ENCODE measurements around the gene ZNF507.

Gene ZNF507

DNA sequence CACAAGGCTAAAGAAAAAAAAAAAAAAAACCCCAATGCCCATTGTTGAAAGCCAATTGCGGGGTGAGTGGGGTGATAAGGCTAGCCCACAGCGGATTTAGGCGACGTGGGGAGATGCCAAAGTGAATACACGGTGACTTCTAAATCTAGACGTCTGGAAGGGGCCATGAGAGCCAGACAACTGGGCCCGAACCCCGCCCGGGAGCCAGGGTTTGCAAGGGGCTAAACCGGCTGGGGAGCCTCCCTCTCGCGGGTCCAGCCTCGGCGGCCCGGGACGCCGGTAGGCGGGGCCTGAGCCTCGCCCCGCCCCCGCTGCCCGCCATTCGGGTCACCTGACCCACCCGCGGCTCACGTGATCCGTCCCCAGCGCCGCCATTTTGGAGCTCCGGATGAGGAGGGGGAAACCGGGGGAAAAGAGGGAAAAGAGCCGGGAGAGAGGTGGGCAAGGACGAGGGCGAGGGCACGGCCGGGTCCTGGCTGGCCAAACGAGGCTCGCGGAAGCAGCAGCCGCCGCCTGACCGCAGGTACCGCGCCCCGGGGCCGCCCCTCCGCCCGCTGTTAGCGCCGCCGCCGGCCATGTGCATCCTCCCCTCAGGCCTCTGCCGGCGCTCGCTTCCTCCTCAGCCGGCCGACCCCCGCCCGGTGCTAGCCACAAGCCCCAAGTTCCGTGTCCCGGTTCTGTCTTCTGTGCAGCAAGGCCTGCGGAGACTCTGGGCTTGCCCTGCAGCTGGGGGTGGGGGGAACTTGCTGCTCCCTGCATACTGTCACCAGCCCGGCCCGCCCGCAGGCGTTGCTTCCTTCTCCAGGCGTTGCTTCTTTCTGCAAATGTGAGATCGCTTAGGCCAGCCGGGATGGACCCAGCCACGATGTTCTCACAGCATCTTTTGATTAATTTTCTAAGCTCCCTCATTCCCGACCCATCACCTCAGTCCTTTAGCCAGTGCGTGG is at the start of gene ZNF507:
ZNF507 (plus strand) TSS at position 350 of the 947 bp plus-strand sequence. CDS start 7,221 bp downstream, outside the sequence.
- peak; percentile 68 for DNase-seq (ENCODE audit: low read depth)

DNA sequence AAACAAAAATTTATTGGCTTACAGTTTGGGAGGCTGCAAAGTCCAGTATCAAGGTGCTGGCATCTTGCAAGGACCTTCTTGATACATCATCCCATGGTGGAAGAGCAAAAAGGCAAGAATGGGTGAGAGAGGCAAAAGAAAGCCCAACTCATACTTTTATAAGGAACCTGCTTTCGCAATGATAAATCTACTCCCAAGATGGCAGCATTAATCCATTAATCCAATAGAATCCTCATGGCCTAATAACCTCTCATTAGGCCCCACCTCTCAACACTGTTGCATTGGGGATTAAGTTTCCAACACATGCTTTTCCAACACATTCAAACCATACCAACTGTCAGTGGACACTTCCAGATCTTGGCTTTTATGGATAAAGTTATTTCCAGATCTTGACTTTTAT is 48.7 kb upstream of the ZNF507 start:
- DNase-seq (ENCODE audit: low read depth), result no peak

DNA sequence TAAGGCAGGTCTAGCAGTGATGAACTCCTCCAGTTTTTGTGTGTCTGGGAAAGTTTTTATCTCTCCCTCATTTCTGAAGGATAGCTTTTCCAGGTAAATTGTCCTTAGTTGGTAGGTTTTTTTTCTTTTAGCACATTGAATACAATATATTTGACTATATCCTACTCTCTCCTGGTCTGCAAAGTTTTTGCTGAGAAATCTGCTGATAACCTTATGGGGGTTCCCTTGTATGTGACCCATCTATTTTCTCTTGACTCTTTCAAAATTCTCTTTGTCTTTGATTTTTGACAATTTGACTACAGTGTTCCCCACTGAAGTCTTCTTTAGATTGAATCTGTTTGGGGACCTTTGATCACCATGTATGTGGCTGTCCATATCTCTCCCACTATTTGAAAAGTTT is 42.6 kb upstream of the ZNF507 start:
- DNase-seq (ENCODE audit: low read depth), result no peak

DNA sequence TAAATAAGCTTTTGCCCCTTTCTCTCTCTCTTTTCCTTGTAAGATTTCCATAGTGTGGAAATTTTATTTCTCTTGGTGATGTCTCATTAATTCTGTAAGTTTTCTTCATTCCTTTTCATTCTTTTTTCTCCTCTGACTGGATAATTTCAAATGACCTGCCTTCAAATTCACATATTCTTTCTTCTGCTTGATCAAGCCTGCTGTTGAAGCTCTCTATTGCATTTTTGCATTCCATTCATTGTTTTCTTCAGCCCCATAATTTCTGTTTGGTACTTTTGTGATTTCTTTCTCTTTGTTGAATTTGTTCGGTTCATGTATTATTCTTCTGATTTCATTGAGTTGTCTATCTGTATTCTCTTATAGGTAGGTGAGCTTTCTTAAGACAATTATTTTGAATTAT is 42.2 kb upstream of the ZNF507 start:
- no peak for DNase-seq (ENCODE audit: low read depth)

DNA sequence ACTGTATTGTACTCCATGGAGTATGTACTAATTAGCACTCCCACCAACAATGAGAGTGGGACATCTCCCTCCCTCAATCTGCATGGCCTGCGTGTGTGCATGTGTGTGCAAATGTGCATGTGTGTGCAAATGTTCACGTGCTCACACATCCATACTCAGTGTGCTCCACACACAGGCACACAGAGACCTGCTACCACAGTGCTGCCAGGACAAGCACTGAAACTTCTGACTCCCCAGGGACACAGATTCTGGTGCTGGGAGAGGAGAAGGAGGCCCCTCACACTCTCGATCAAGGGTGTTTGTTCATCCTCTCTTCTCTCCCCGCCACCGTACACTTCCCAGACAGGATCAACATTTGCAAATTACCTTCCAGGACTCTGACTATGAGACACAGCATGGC is 37.8 kb upstream of the ZNF507 start:
- DNase-seq (ENCODE audit: low read depth), result no peak

DNA sequence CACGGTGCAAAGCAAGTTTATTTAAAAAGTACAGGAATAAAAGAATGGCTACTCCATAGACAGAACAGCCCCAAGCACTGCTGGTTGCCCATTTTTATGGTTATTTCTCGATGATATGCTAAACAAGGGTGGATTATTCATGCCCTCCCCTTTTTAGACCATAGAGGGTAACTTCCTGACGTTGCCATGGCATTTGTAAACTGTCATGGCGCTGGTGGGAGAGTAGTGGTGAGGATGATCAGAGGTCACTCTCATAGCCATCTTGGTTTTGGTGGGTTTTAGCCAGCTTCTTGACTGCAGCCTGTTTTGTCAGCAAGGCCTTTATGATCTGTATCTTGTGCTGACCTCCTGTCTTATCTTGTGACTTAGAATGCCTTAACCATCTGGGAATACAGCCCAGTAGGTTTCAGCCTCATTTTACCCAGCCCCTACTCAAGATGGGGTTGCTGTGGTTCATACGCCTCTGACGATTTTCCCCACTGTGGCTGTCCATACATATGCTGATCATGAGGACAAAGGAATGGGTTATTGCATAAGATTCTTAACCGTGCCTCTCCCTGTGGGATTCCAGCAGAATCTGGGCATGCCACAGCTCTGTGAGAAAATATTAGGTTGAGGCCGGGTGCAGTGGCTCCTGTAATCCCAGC is 36.9 kb upstream of the ZNF507 start:
- no peak for DNase-seq (ENCODE audit: low read depth)

DNA sequence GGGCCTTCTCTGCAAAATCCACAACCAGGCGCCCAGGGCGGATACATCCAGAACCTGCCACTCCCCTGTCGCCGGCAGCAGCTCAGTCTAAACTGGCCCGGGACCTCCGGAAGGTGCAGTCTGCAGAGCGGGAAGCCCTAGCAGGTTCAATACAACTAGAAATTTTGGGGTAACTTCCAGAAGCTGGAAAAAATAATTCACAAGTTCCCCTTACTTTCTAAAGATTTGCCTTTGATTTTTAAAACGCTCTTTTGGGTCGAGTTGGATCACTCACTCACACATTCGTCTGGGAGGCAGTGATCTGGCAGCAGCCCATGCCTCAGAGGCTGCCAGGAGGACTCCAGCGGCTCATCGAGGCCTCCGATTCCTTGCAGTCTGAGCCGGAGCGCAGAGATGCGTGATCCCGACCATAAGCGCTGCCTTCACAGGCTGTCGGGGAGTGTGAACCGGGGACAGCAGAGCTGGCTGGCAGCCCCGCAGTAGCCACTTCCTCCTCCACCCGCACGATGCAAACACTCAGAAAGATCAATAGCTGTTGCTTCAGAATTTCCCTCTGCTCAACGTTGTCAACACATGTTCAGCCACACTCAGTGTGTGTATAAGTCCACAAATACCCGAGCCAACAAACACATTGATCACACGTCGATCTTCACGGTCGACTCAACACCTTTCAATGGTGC is 35.6 kb upstream of the ZNF507 start:
- DNase-seq (ENCODE audit: low read depth), result no peak

DNA sequence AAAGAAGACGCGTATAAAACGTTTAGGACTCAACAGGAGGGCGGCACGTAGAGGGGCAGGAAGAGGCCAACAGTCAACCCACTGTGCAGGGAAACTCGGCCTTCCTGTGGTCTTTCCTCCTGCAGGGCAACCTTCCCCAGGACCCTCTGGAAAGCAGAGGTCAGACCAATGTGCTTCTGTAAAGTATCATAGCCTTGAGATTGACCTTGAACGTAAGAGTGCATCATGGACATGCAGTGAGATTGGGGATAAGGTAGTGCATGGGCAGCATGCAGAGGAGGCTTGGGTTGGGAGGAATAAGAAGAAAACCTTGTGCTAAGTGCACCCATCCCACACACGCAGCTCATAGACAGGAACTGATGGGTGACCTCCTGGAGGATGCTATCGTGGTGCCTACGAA is 34.0 kb upstream of the ZNF507 start:
- DNase-seq (ENCODE audit: low read depth), result no peak

DNA sequence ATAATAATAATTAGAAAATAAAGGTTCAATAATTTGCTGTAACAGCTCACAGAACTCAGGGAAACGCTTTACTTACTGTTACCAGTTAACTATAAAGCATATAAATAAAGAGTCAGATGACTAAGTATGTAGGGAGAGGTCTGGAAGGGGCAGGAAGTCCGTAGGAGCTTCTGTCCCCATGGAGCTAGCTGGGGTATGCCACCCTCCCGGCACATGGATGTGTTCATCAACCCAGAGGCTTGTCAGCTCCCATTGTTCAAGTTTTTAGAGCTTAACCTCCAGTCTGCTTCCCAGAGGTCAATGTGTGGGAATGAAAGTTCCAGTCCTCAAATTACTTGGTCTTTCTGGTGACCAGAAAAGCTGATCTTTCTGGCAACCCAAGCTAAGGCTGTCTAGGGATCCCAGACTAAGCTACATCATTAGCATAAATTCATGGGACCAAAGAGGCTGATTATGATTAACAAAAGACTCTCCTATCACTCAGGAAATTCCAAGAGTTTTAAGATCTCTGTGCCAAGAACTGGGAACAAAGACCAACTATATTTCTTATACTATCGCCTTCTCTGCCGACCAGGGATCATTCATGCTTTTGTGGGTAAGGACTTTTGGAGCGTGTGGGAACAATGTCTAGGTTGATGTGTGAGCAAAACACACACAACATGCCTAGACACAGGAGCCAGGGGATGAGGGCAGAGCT is 31.7 kb upstream of the ZNF507 start:
- no peak for DNase-seq (ENCODE audit: low read depth)

DNA sequence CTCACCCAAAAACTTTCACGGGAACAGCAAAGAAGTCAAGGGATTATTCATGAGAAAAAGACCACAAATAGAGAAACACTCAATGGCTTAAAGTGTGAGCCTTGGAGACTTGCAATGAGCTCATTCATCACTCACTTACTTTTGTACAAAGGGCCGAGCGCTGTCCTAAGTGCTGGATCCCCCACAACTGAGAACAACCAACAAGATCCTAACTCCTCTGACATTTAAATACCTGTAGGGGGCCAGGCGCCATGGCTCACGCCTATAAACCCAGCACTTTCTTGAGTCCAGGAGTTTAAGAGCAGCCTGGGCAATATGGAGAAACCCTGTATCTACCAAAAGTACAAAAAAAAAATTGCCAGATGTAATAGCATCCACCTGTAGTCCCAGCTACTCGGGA is 29.4 kb upstream of the ZNF507 start:
- DNase-seq (ENCODE audit: low read depth), result no peak

DNA sequence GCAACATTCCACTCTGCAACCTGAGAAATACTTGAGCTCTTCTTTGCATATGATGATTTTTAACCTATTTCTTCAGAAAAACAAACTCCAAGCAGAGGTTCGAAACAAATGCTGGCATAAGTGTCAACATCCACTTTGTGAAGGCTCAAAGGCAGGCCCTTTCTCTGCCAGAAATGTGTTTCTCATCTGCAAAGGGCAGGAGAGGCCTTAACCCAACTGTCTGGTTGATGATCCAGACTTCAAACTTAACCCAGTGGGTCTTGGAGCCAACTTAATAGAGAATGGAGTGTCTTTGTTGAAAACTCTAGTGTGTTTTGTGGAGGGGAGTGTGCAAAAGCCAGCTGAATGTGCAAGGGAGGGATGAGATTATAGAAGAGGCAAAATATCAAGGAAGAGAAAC is 28.3 kb upstream of the ZNF507 start:
- no peak for DNase-seq (ENCODE audit: low read depth)

DNA sequence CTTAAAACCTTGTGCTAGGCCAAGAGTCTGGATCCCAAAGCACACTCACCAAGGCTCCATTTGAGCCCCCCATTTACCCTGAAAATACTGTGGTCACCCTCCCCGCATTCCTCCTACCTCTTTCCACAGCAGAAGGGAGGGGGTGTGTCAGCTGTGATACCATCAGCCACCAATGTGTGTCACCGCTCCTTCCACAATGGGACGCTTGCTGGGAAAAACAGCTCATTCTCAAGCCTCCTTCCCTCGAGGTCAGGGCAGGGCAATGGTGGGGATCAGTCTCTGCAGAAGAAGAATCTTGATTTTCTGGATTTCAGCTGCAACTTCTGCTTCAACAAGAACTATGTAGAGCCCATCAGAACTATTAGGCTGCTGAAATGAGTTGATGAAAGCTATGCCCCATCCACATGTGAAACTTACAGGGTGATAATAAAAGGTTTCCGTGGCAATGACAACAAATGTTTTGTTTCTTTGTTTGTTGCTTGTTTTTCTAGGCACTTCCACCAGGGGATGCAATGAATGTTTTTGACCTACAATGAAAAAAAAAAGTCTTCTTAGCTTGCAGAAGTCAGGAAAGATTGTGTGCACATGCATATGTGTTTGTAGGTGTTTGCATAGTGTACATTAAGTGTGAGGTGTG is 26.4 kb upstream of the ZNF507 start:
- no peak for DNase-seq (ENCODE audit: low read depth)

DNA sequence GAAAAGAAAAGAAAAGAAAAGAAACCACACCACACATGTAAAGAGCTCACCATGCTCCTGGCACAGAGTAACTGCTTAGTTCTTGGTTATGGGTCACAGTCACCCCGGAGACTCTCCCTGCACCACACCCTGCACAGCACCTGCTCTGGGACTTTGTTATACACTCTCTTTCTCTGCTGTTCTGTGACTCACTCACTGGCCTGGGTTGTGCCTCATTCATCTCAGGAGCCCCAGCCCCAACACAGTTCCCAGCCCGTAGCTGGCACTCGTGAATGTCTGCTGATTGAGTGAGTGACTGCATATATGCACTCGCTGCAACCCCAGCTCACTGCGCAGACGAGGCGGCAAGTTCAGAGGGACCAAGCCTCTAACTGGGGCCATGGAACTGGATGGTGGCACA is 22.9 kb upstream of the ZNF507 start:
- no peak for DNase-seq (ENCODE audit: low read depth)

DNA sequence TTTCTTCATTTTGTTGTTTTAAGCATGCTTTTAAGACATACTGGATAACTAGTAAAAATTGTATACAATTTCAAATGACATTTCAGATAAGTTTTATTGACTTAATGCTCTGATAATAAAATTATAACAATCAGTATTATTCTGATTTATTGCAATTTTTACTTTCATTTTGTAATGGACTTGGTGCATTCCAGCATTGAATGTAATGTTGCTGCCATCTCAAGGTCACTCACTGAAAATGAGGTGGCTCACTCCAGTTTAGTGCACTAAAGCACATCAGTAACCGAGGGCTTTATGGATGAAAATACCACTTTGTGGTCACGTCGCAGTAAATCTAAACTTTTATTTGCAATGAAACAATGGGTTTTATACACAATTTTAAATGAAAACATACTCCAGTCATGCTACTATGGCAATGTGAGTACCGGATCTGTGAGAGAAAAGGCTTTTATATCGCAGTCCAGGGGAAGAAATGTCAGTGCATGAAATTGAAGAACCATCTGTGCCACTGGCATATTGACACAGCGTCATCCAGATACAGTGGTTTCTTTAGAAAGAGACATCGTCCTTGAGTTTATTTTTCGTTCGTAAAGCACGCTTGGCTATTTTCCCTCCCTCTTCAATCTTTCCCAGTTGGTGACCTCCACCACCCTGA is 20.7 kb upstream of the ZNF507 start:
- peak; percentile 16 for DNase-seq (ENCODE audit: low read depth)

DNA sequence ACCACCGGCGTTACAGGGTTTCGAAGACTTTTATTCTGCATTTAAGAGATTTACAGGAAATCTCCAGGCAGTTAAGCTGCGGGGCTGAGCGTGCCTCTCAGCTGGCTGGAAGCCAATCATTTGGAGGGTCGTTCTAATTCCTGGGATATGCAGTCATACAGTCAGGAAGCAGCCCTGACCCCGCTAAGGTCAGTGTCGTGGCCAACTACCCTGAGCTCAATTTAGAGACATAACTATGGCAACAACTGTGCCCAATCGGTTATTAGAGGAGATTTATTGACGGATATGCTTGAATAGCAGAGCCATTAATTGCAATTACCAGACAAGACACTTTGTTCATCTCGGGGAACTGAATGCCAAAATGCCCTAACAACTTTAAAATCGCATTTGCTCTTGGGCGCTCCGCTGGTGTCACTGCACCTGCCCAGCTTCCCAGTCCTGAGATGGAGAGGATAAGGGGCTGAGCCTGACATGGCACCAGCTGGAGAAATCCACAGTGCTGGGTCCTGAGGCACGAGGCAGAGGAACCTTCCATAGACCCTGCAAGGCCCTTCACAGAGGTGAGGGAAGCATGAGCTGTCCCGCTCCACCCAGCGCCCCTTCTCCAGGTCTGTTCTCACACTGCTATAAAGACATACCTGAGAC is 15.1 kb upstream of the ZNF507 start:
- no peak for DNase-seq (ENCODE audit: low read depth)

DNA sequence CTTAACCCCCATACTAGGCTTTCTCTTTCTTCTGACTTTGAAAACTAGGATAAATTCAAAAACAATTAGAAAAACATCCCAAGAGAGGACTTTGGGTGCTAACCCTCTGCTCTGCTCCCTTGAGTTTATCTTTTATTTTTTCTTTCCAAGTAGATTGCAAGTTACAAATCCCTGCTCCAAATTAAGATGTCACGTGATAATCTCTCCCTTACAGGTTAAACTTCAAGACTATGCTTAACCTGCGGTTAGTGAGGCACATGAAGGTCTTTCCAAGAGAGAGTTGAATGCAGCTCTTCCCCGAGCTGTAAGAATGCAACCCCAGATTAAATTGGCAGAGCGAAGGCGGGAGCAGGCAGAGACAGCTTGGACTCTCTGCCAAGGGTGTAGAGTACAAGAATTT is 12.2 kb upstream of the ZNF507 start:
- DNase-seq (ENCODE audit: low read depth), result no peak

DNA sequence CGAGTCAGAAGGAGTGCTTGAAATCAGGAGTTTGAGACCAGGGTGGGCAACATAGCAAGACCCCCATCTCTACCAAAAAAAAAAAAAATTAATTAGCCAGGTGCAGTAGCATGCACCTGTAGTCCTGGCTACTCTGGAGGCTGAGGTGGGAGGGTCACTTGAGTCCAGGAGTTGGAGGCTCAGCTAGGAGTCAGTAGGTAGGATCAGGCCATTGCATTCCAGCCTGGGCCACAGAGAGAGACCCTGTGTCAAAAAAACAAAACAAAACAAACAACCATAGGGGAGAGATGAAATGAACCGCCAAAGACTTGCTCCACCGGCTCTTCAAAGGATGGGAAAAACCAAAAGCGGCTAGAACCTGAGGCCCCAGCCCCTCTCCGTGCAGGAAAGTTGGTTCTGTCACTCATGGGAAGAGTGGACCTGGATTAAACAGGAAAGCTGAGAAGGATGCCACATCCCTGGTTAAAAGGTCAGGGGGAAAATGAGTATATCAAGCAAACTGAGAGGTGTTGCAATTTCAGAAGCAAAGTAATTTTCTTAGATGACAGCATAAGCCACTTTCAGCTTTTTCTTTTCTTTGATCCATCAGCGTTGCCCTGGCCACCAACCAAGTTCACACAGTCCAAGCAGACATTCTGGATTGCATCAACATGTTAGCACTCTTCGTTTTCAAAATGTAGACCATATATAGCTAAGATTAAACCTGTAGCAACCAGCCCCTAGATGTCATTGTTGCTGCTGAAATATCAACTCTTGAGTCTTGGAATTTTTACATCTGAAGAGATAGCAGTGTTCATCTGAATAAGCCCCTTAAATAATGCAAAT is 8.9 kb upstream of the ZNF507 start:
- DNase-seq (ENCODE audit: low read depth), result peak; percentile 76

DNA sequence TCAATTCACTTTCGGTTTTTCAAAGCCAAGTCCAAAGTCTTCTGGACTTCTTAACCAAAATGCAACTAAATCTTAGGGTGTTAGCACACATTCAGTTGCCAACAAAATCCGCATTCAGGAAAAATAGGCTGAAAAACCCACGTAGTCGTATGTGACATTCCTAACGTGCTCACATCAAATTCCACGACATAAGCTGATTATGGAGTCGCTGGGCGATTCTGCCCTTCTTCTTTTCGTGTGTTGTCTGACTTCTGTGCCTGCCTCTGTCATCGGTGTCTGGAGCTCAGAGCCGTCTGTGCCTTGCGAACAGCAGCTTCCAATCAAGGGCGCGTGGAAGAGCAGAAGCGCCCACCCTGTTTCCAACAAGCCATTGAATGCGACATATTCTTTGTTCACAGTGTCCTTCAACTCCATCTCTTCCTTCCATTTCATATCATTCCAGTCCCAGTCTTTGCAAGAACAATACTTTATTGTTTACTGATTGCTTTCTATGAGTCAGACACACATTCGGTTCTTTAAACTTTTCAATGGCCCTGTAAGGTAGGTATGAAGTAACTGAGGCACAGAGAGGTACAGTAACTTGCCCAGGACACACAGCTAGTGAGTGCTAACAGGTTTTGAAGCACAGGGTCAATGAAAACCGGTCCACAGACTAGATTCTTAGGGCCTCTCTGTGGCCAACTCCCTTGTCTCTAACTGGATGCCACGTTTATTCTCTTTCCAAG is 8.2 kb upstream of the ZNF507 start:
- no peak for DNase-seq (ENCODE audit: low read depth)

DNA sequence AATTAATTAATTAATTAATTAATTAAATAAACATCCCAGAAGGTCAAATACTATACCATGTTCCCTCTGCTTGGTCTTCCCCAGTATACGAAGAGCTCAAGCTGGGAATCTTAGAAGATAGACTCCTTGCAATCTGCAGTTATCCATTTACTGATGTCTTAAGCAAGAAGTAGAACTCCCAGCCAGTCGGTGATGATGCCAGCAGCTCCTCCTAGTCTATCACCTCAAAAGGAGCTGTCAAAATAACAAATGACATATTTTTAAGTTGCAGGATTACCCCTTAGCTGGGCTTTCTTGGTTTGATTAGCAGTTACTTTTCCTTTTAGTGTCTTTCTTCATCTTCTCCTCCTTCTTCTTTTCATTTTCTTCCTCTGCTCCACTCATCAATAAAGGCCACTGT is 6.0 kb upstream of the ZNF507 start:
- DNase-seq (ENCODE audit: low read depth), result no peak

Data from iris pigment epithelial cell (primary cell).